MM.1S (cell line): ENCODE measurements around the gene ACIN1.

ENCODE experiments used
- DNase-seq: peaks from one replicate; pipeline ENCODE4 v3.0.0-alpha.2; 2015
- H2AFZ ChIP-seq: fragments of 300-600 bp; sonication (generic); 2 replicates; pipeline ENCODE4 v1.6.0; 2016; ENCODE audit warnings: antibody characterized with exemption, low read length
- H3F3A ChIP-seq: fragments of 300-600 bp; sonication (generic); 2 replicates; pipeline ENCODE4 v1.6.1; 2016; ENCODE audit warnings: mild to moderate bottlenecking, antibody characterized with exemption, low read length, moderate library complexity, mixed read lengths; ENCODE audit not compliant: insufficient read depth
- H3K27ac ChIP-seq: fragments of 300-600 bp; sonication (generic); 2 replicates; pipeline ENCODE4 v1.5.1; 2016; ENCODE audit warnings: mild to moderate bottlenecking, low read length
- H3K27me3 ChIP-seq: fragments of 300-600 bp; sonication (generic); replicated peaks from 2 replicates; pipeline ENCODE4 v1.6.0; 2016; ENCODE audit warnings: low read length; ENCODE audit not compliant: insufficient read depth
- H3K36me3 ChIP-seq: fragments of 300-600 bp; sonication (generic); replicated peaks from 2 replicates; pipeline ENCODE4 v1.6.1; 2016; ENCODE audit warnings: mild to moderate bottlenecking, low read length, mixed read lengths; ENCODE audit not compliant: insufficient read depth
- H3K4me1 ChIP-seq: fragments of 300-600 bp; sonication (generic); 2 replicates; pipeline ENCODE4 v1.6.1; 2016; ENCODE audit warnings: low read length, mixed read lengths
- H3K4me2 ChIP-seq: fragments of 300-600 bp; sonication (generic); 2 replicates; pipeline ENCODE4 v1.6.0; 2016; ENCODE audit warnings: low read depth, low read length
- H3K4me3 ChIP-seq: fragments of 300-600 bp; sonication (generic); 2 replicates; pipeline ENCODE4 v1.5.1; 2016; ENCODE audit warnings: low read length, mixed read lengths
- H3K79me2 ChIP-seq: fragments of 300-600 bp; sonication (generic); 2 replicates; pipeline ENCODE4 v1.6.1; 2016; ENCODE audit warnings: mixed run types, low read length, mixed read lengths
- H3K9ac ChIP-seq: fragments of 300-600 bp; sonication (generic); 2 replicates; pipeline ENCODE4 v1.6.1; 2016; ENCODE audit warnings: low read length, mixed read lengths
- H3K9me2 ChIP-seq: fragments of 300-600 bp; sonication (generic); replicated peaks from 2 replicates; pipeline ENCODE4 v1.6.1; 2016; ENCODE audit warnings: mild to moderate bottlenecking, low read length, mixed read lengths; ENCODE audit not compliant: insufficient read depth
- H3K9me3 ChIP-seq: fragments of 300-600 bp; sonication (generic); replicated peaks from 2 replicates; pipeline ENCODE4 v1.6.1; 2016; ENCODE audit warnings: mild to moderate bottlenecking, low read length, mixed read lengths; ENCODE audit not compliant: insufficient read depth
- H4K20me1 ChIP-seq: fragments of 300-600 bp; sonication (generic); 2 replicates; pipeline ENCODE4 v1.6.1; 2016; ENCODE audit warnings: mild to moderate bottlenecking, low read length, moderate library complexity, mixed read lengths; ENCODE audit not compliant: insufficient read depth
- CTCF ChIP-seq: fragments of 300-600 bp; sonication (generic); IDR thresholded peaks from 2 replicates; pipeline ENCODE4 v1.5.1; 2016; ENCODE audit warnings: antibody characterized with exemption, low read length, mixed read lengths
- EZH2 ChIP-seq: fragments of 300-600 bp; sonication (generic); optimal IDR thresholded peaks from 2 replicates; pipeline ENCODE3; 2017; ENCODE audit warnings: low read depth, mild to moderate bottlenecking, antibody characterized with exemption, low read length, mixed read lengths
- EZH2phosphoT487 ChIP-seq: fragments of 300-600 bp; sonication (generic); IDR thresholded peaks from 2 replicates; pipeline ENCODE4 v1.6.1; 2018; ENCODE audit warnings: antibody characterized with exemption, low read length

ACIN1 gene

GRCh38 chr14:23103581-23103980 lies 8.6 kb upstream of the ACIN1 start:
- Histone ChIP-seq H3K4me3 (no peak overlapping the region), H3K27ac (no peak overlapping the region), H4K20me1 (no peaks in the 10 kb centered on the region), H2AFZ (no peak overlapping the region), H3K36me3 (no peaks in the 10 kb centered on the region), H3F3A (no peaks in the 10 kb centered on the region), H3K9ac (no peak overlapping the region), H3K4me1 (peaks cover 9% of the 10 kb centered on the region), H3K9me2 (no peaks in the 10 kb centered on the region), H3K9me3 (no peaks in the 10 kb centered on the region), H3K79me2 (0 out of 2 replicates have a peak, but pooled peaks cover 3% of the 10 kb centered on the region), H3K27me3 (no peaks in the 10 kb centered on the region), H3K4me2 (no peak overlapping the region)
- TF ChIP-seq EZH2phosphoT487 (no peak), CTCF (no peak), EZH2 (no peak)
- DNase-seq, result no peak

- no peaks in the 10 kb centered on the region for H4K20me1 ChIP-seq
- no peak for DNase-seq
- H3K9me2 ChIP-seq, result no peaks in the 10 kb centered on the region
- H3F3A ChIP-seq, result no peaks in the 10 kb centered on the region
- H3K4me3 ChIP-seq, result no peak overlapping the region
- TF ChIP-seq CTCF, result no peak
- TF ChIP-seq EZH2, result no peak
- TF ChIP-seq EZH2phosphoT487, result no peak
- no peak overlapping the region for H3K9ac ChIP-seq
- H3K27ac ChIP-seq, result no peak overlapping the region
- peaks cover 9% of the 10 kb centered on the region for H3K4me1 ChIP-seq
- no peak overlapping the region for H3K4me2 ChIP-seq
- no peaks in the 10 kb centered on the region for H3K27me3 ChIP-seq
- no peaks in the 10 kb centered on the region for H3K9me3 ChIP-seq
- H3K79me2 ChIP-seq, result peaks cover 8% of the 10 kb centered on the region
- no peaks in the 10 kb centered on the region for H3K36me3 ChIP-seq
- no peak overlapping the region for H2AFZ ChIP-seq
Observed at GRCh38 chr14:23102801-23103200, 7.9 kb upstream of the ACIN1 start.

GRCh38 chr14:23101986-23102625 lies 7.2 kb upstream of the ACIN1 start:
- Histone ChIP-seq H3K4me3 (no peak overlapping the region), H3K36me3 (no peaks in the 10 kb centered on the region), H3F3A (no peaks in the 10 kb centered on the region), H3K9ac (no peak overlapping the region), H3K79me2 (peaks cover 15% of the 10 kb centered on the region), H2AFZ (no peak overlapping the region), H4K20me1 (no peaks in the 10 kb centered on the region), H3K27me3 (no peaks in the 10 kb centered on the region), H3K4me1 (peaks cover 9% of the 10 kb centered on the region), H3K4me2 (no peak overlapping the region), H3K9me3 (no peaks in the 10 kb centered on the region), H3K9me2 (no peaks in the 10 kb centered on the region), H3K27ac (no peak overlapping the region)
- DNase-seq, result no peak
- TF ChIP-seq EZH2 (no peak), EZH2phosphoT487 (no peak), CTCF (no peak)
